DMS53 treated with DMSO at 0.1 percent for 48 hours (cell line): ENCODE measurements around the gene ENDOV.

ENCODE experiments used
- DNase-seq: peaks from one replicate; lab custom pipeline; 2025; ENCODE audit not compliant: unreplicated experiment; lab: John Stamatoyannopoulos, UW

Gene ENDOV

GRCh38 chr17:80414508-80414802, 512 bp upstream of the ENDOV start:
- DNase-seq = no peak

DNA sequence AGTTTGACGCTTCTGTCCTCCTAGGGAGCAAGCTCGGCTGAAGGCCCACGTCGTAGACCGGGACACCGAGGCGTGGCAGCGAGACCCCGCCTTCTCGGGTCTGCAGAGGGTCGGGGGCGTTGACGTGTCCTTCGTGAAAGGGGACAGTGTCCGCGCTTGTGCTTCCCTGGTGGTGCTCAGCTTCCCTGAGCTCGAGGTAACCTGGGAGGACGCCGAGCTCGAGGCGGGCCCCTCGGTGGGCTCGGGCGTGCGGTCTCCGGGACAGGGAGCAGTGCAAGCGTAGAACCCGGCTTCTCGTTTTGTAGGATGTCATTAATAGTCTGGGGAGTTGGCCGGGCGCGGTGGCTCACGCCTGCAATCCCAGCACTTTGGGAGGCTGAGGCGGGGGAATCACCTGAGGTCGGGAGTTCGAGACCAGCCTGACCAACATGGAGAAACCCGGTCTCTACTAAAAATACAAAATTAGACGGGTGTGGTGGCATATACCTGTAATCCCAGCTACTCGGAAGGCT, 715 bp downstream of the ENDOV start:
- no peak for DNase-seq

DNA sequence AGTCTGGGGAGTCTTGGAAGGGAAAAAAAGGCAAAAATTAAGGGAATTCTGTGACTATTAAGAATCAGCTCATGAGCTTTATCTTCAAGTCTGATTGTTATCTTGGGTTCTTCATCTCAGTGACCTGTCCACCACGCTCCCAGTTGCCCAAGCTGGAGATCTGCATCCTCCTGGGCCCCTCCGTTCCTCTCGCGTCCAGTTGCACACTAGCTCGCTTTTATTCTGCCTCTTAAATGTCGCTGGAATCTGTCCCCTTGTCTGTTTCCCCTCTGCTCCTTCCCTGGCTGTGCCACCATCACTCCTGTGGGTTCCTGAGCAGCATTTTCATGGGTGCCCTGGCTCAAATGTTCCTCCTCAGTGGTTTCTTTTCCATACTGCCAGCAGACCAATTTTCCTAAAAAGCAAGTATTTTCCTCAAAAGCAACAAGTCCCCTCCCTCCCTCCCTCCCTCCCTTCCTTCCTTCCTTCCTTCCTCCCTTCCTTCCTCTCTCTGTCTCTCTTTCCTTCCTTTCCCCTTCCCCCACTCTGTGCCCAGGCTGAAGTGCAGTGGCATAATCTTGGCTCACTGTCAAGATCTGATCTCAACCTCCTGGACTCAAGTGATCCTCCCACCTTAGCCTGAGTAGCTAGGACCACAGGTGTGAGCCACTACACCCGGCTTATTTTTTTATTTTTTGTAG, 1.4 kb downstream of the ENDOV start:
- DNase-seq = no peak

DNA sequence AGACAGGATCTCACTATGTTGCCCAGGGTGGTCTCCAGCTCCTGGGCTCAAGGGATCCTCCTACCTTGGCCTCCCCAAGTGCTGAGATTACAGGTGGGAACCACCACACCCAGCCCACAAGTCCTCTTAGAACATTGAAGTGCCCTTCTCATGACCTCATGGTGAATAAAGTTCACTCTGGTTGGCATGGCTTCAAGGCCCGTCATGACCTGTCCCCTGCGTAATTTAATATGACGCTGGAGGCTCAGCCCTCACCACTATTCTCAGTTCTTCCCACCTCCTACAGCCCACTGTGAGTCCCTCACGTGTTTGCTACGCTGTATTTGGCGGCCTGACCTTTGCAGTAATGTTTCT, 1.9 kb downstream of the ENDOV start:
- DNase-seq = no peak

DNA sequence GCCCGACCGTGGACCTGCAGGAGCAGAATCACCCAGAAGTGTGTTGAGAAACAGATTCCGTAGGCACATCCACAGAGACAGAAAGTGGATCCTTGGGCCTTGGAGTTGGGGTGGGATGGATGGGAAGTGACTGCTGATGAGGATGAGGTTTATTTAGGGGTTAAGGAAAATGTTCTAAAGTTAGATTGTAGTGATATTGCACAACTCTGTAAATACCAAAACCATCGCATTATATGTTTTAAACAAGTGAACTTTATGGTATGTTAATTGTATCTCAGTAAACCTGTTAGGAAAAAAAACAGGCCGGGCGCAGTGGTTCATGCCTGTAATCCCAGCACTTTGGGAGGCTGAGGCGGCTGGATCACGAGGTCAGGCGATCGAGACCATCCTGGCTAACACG, 3.6 kb downstream of the ENDOV start:
- DNase-seq = no peak

GRCh38 chr17:80419255-80419654, 4.3 kb downstream of the ENDOV start:
- DNase-seq = no peak

DNA sequence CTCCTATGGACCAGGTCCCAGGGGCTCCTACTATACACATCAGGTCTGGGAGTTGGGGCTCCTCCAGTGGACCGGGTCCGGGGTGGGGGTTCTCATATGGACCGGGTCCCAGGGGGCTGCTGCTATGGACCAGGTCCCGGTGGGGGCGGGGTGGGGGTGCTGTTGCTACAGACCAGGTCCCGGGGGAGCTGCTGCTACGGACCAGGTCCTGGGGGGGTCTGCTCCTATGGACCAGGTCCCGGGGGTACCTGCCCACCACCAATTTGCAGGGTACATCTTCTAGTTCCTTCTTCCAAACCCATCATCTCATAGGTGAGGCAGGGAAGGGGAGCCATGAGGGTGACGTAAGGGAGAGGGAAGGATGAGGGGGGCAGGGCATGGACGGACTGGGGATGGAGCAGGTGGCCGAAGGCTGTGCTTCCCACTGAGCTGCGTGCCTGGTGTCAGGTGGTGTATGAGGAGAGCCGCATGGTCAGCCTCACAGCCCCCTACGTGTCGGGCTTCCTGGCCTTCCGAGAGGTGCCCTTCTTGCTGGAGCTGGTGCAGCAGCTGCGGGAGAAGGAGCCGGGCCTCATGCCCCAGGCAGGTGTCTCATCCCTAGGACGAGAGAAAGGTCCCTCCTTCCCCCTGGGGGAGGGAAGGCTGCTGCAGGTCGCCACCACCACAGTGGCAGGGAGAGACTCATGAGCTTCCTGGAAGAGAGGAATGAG, 6.6 kb downstream of the ENDOV start:
- DNase-seq = no peak

DNA sequence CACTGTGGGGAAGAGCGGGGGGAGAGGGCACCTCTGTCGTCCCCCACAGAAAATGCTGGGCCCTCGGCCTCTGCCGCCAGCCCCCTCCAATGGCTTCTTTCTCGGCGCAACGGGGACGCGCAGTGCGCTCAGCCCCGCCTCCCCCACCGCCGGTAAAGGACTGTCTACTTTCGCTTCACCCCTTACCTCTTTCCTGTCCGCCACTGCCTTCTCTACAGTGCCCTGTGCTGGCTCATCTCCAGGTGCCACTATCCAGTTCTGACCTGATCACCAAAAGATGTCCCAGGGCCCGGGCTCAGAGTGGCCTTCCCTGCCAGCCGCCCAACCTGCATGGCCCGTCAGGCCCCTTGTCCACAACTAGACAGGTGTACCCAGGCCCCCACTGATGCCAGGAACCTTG, 7.3 kb downstream of the ENDOV start:
- no peak for DNase-seq

DNA sequence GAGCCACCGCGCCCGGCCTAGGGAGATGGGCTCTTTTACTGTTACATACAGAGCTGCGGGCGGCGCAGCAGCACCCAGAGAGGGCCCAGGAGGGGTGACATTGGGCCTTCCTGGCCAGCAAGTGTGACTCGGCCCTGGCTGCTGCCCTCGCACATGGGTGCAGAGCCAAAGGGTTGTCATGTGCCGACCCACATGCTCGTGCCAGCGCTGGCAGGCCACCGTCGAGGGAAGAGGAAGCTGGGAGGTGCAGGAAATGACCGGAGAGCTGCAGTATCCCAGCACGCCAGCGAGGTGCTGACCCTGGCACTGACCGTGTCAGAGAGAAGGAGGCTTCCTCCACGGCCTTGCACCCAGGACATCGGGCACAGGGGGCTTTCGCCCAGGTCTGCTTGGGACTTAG, 8.0 kb downstream of the ENDOV start:
- no peak for DNase-seq

DNA sequence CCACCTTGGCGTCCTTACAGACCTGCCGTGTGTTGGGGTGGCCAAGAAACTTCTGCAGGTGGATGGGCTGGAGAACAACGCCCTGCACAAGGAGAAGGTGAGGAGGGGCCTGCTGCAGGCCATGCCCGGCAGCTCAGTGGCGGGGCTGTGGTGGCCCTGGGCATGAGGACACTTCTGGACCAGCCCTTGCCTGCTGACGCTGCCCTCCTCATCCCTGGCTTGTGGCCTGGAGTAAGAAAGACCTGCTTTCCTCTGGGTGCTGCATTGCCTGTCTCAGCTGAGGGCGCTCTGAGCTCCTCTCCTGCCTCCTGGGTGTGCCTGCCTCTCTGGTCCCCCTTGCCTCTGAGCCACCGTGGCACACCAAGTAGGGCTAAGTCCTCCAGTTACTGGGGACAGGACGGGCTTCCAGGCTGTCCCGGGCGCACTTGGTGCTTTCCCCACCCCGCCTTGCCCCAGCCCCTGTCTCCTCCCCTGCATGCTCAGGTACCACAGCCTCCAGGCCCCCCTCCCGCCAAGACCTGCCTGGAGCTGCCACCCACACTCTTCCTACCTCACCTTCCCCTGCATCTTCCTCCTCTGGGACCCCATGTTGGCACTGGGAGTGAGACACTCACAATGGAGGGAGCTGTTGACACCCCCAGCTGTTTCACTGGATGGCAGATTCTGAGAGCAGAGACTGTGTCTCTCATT, 8.7 kb downstream of the ENDOV start:
- DNase-seq = no peak

- DNase-seq = no peak
Observed at GRCh38 chr17:80424261-80424660, 9.3 kb downstream of the ENDOV start.

DNA sequence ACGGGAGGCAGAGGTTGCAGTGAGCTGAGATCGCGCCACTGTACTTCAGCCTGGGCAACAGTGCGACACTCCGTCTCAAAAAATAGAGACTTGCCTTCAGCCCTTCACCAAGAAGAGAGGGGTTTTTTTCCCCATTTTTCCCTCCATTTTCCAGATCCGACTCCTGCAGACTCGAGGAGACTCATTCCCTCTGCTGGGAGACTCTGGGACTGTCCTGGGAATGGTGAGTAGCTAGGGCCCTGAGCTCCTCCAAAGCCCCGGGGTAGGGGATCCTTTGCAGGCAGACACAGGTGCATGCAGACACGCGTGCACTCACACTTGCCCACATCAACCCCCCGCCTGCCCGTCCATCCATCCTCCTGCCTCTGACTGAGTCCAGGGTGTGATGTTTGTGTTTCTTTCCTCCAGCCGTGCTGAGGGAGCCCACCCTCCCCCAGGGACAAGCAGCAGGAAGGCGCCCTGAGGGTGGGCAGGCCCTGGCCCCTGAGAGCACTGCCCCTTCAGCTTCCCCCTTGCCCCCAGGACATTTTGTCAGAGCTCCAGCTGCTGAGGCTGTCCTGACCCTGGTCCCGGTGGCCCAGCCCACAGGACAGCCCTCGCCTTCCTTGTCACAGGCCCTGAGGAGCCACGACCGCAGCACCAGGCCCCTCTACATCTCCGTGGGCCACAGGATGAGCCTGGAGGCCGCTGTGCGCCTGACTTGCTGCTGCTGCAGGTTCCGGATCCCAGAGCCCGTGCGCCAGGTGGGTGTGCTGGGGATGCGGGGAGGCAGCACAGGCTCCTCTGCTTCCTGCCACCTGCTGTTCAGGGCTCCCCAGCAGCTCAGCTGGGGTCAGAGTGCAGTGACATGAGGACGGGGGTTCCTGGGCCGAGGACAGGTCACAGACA, 10.2 kb downstream of the ENDOV start:
- DNase-seq = no peak

DNA sequence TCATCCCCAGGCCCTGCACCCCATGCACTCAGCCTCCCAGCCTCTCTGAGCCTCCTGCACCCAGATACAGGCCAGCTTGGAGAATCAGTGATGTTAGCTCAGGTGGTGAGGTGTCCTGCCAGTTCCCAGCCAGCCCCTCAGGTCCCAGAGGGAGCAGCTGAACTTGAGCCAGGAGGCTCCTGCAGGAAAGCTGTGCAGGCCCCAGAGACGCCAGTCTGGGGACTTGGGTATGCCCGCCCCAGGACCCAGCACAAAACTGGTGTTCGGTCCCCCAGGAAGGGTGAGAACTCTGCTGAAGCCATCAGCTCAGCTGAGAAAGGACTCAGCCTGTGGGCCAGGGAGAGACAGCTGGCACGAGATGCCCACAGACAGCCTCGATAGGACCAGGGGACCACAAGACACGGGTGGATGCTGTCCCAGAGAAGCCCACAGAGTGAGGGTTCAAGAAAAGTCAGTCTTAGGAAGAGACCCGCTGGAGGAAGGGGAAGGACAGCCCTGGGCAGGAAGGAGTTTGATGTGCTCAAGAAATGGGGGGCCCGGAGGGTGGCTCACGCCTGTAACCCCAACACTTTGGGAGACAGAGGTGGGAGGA, 11.0 kb downstream of the ENDOV start:
- no peak for DNase-seq

GRCh38 chr17:80426671-80427326, 11.8 kb downstream of the ENDOV start:
- DNase-seq = peak; percentile 56

DNA sequence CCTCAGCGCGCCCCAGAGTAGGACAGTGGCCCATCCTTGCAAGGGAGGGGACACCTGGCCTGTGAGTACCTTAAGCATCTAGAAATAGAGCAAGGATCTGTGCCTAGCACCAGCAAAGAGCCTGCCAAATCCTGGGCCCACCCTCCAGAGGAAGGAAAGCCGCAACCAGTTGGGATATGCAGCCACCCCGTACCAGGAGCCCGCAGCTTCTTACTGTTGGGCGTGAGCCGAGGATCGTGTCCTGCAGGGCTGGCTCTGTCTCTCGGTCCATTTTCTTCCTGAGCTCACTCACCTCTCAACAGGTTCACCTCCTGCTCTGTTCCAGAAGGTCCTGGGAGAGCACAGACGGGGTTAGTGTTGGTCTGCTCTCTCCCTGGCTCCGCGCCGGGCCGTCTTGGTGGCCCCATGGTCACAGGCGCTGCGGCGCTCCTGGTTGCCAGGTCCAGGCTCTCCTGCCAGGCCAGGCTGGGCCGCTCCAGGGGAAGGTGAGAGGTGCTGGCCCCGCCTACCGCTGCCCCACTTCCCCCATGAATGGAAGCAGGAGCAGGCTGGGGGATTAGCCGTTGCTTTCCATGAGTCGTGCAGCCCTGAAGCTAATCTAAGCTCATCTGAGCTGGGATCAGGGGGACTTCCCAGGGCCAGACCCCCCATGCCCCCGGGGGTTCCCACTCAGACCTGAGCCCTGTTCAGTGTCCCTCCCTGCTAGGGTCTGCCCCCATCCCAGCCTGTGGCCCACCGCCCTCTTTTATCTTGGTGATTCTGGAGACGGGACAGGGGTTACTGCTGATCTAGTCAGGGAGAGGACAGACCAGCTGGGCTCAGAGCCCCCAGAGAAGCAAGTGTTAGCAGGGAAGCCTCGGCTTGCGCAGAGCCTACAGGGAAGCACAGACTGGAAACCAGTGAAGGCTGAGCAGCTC, 12.7 kb downstream of the ENDOV start:
- no peak for DNase-seq

GRCh38 chr17:80428363-80428762, 13.4 kb downstream of the ENDOV start:
- DNase-seq = no peak

DNA sequence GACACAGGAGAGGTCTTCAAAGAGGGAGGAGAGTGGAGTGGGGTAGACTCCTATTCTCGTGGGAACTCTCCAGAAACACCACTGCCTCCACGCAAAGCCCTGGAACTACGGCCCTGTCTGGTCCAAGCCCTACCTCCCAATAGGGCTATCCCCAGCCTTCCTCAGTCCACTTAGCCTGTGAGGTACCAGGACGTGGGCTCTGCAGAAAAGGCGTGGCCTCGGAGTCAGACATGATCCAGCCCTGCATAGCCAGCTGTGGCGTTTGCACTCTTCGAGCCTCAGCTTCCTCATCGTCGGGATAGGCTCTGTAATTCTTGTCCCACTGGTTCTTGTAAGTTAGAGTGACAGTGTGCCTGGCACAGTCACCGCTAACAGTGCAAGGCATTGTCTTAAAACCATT, 13.8 kb downstream of the ENDOV start:
- no peak for DNase-seq

GRCh38 chr17:80429356-80430275, 14.6 kb downstream of the ENDOV start:
- no peak for DNase-seq
